Measurements from ENCODE around the gene DQX1. TPM values are rescaled to one million over a fixed set of nuclear protein-coding genes. Genes with fewer than 3 reads are reported as not detected.

The DQX1 gene
- total RNA-seq, 1 experiment from 2014 or later, result 1.3 TPM

DNA sequence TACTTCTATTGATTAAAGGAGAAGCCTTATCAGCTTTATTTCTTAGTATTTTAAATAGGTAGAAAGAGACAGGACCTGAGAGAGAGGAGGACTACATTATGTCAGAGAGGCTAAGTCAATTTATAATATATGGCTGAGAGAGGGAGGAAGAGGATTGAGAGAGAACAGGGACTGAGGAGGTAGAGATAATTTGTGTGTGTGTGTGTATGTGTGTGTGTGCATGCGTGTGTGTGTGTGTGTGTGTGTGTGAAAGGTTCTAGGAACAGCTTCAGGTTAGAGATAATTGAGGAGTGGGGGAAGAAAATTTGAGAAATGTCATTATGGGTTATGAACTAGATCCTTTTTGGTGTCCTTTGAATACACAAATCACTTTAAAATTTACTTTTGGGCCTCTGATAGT lies 43.7 kb upstream of the DQX1 start:
- Histone ChIP-seq H3K27ac (no peak overlapping the region), H3K36me3 (ENCODE audit: low read depth) (no peaks in the 10 kb centered on the region), H3K79me2 (ENCODE audit: low read depth) (no peaks in the 10 kb centered on the region), H3F3A (ENCODE audit: insufficient read depth, low read depth) (peaks cover 22% of the 10 kb centered on the region), H3K27me3 (ENCODE audit: insufficient read depth, low read depth) (no peaks in the 10 kb centered on the region), H2AFZ (no peak overlapping the region), H3K9me3 (ENCODE audit: insufficient read depth, low read depth) (no peaks in the 10 kb centered on the region), H3K4me3 (no peak overlapping the region), H3K9me2 (ENCODE audit: insufficient read depth) (no peaks in the 10 kb centered on the region), H4K20me1 (ENCODE audit: insufficient read depth) (no peaks in the 10 kb centered on the region), H3K4me1 (replicated peaks; ENCODE audit: insufficient read depth) (peaks cover 28% of the 10 kb centered on the region), H3K4me2 (no peak overlapping the region)
- no TSS peak for BruUV-seq (replicated peaks)
- no peak for DNase-seq
- intact Hi-C loops (cut with micrococcal nuclease; ENCODE audit: unreplicated experiment), result no loop called here
- TF ChIP-seq CTCF (conservative IDR thresholded peaks at IDR 0.05) (no peak), EZH2 (IDR thresholded peaks at IDR 0.05; ENCODE audit: low read depth) (no peak)
- ChIA-PET CTCF (no interaction called here), POLR2A (ENCODE audit: unreplicated experiment) (no interaction called here)

- no TSS peak for BruUV-seq (replicated peaks)
- Histone ChIP-seq H3K79me2 (ENCODE audit: low read depth) (no peaks in the 10 kb centered on the region), H3K27ac (peak overlapping the region; percentile 56), H3K4me1 (replicated peaks; ENCODE audit: insufficient read depth) (peaks cover 18% of the 10 kb centered on the region), H3K4me3 (no peak overlapping the region), H4K20me1 (ENCODE audit: insufficient read depth) (no peaks in the 10 kb centered on the region), H3K27me3 (ENCODE audit: insufficient read depth, low read depth) (no peaks in the 10 kb centered on the region), H3K9me3 (ENCODE audit: insufficient read depth, low read depth) (no peaks in the 10 kb centered on the region), H3F3A (ENCODE audit: insufficient read depth, low read depth) (peaks cover 5% of the 10 kb centered on the region; the same call in 1 of the 2 replicates), H3K4me2 (peak overlapping the region; percentile 49), H3K36me3 (ENCODE audit: low read depth) (no peaks in the 10 kb centered on the region), H3K9me2 (ENCODE audit: insufficient read depth) (no peaks in the 10 kb centered on the region), H2AFZ (peak overlapping the region; percentile 53; the same call in 1 of the 2 replicates)
- CTCF ChIA-PET, result no interaction called here
- DNase-seq, result peak in 1 of 2 experiments; percentile 82
- POLR2A ChIA-PET (ENCODE audit: unreplicated experiment), result interaction anchor here (0.7 kb wide), 3 partner anchors 9 to 58 kb away, joined by 3 to 5 read pairs (median 5); no protein-coding TSS in a partner anchor
- TF ChIP-seq CTCF (conservative IDR thresholded peaks at IDR 0.05) (no peak), EZH2 (IDR thresholded peaks at IDR 0.05; ENCODE audit: low read depth) (no peak)
- intact Hi-C loops (cut with micrococcal nuclease; ENCODE audit: unreplicated experiment), result no loop called here
These were observed 41.9 kb upstream of the DQX1 start for GRCh38 chr2:74567881-74568280.

DNA sequence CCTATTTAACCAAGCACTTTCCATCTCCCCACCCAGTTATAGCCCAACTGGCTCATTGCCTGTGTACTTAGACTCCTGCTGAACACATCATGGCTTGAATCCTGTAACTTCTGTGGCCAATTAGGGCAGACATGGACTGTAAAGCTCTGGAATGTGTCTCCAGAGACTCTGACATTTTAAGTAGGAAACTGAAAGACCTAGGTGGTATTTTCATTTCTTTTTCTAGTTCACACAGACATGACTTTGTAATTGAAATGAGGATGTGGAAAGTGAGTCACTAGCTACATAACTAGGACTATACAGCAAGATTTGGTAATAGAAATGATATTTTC lies 40.7 kb upstream of the DQX1 start:
- Histone ChIP-seq H3K27ac (no peak overlapping the region), H3K9me2 (ENCODE audit: insufficient read depth) (no peaks in the 10 kb centered on the region), H3K4me3 (no peak overlapping the region), H3K9me3 (ENCODE audit: insufficient read depth, low read depth) (no peaks in the 10 kb centered on the region), H3K4me2 (no peak overlapping the region), H2AFZ (no peak overlapping the region), H3K27me3 (ENCODE audit: insufficient read depth, low read depth) (no peaks in the 10 kb centered on the region), H3K79me2 (ENCODE audit: low read depth) (no peaks in the 10 kb centered on the region), H4K20me1 (ENCODE audit: insufficient read depth) (no peaks in the 10 kb centered on the region), H3K4me1 (replicated peaks; ENCODE audit: insufficient read depth) (peaks cover 18% of the 10 kb centered on the region), H3F3A (ENCODE audit: insufficient read depth, low read depth) (peaks cover 5% of the 10 kb centered on the region; the same call in 1 of the 2 replicates), H3K36me3 (ENCODE audit: low read depth) (no peaks in the 10 kb centered on the region)
- no TSS peak for BruUV-seq (replicated peaks)
- peak in 1 of 2 experiments; percentile 64 for DNase-seq
- CTCF ChIA-PET, result no interaction called here
- intact Hi-C loops (cut with micrococcal nuclease; ENCODE audit: unreplicated experiment), result no loop called here
- TF ChIP-seq EZH2 (IDR thresholded peaks at IDR 0.05; ENCODE audit: low read depth) (no peak), CTCF (conservative IDR thresholded peaks at IDR 0.05) (no peak)
- POLR2A ChIA-PET (ENCODE audit: unreplicated experiment), result no interaction called here

Data from PC-9 (cell line).